CD8-positive, alpha-beta memory T cell (primary cell): ENCODE results near the gene SMYD1. TPM values are rescaled to one million over a fixed set of nuclear protein-coding genes. Genes with fewer than 3 reads are reported as not detected.
A peak's percentile ranks its signal among the peaks of the same experiment; 100 is the strongest.

ENCODE experiments used
- CTCF ChIA-PET: fragments of 350-600 bp; sonication (Branson Sonifier 250); formaldehyde crosslinking; loops from one replicate; lab custom pipeline; 2021; ENCODE audit warnings: antibody characterized with exemption; lab: Charles Lee
- POLR2A ChIA-PET: fragments of 350-600 bp; sonication (Branson Sonifier 250); formaldehyde crosslinking; loops from one replicate; lab custom pipeline; 2021; ENCODE audit warnings: antibody characterized with exemption; lab: Charles Lee
- DNase-seq, 5 donors: peaks; one replicate each; pipeline versions ENCODE4 v3.0.0 to v3.0.0-alpha.2; 2020 to 2022; ENCODE audit warnings: mixed read lengths in 1 of 5
- H3K27ac ChIP-seq: one replicate; pipeline ENCODE4 v1.7.0; 2013; ENCODE audit warnings: low read depth, mild to moderate bottlenecking, low read length, moderate library complexity
- H3K27me3 ChIP-seq: 2 replicates; pipeline ENCODE4 v1.7.0; 2013; ENCODE audit warnings: low read length, mild to moderate bottlenecking; ENCODE audit not compliant: insufficient read depth, poor library complexity, severe bottlenecking
- H3K36me3 ChIP-seq: 2 replicates; pipeline ENCODE4 v1.7.0; 2013; ENCODE audit warnings: mild to moderate bottlenecking, low read length, moderate library complexity; ENCODE audit not compliant: insufficient read depth
- H3K4me1 ChIP-seq: 2 replicates; pipeline ENCODE4 v1.7.0; 2013; ENCODE audit warnings: mild to moderate bottlenecking, low read length, moderate library complexity; ENCODE audit not compliant: insufficient read depth
- H3K4me3 ChIP-seq: 2 replicates; pipeline ENCODE4 v1.7.0; 2013; ENCODE audit warnings: mild to moderate bottlenecking, low read length
- H3K9me3 ChIP-seq: 2 replicates; pipeline ENCODE4 v1.7.0; 2013; ENCODE audit warnings: mild to moderate bottlenecking, low read length
- H3K27ac Mint-ChIP-seq, 8 donors: one replicate each; pipeline ENCODE4 v1.8.0; 2020 to 2021; ENCODE audit warnings: mixed read lengths in 8 of 8, mild to moderate bottlenecking in 6 of 8, inconsistent platforms in 3 of 8, moderate library complexity in 3 of 8
- H3K27me3 Mint-ChIP-seq, 2 donors: one replicate each; pipeline ENCODE4 v1.8.0; 2020 to 2021; ENCODE audit warnings: mixed read lengths in 2 of 2, mild to moderate bottlenecking in 1 of 2, moderate library complexity in 1 of 2
- H3K36me3 Mint-ChIP-seq, 3 donors: one replicate each; pipeline ENCODE4 v1.8.0; 2020 to 2021; ENCODE audit warnings: mixed read lengths in 3 of 3, inconsistent platforms in 1 of 3, mild to moderate bottlenecking in 1 of 3
- H3K4me1 Mint-ChIP-seq, 3 donors: one replicate each; pipeline ENCODE4 v1.8.0; 2020 to 2021; ENCODE audit warnings: mixed read lengths in 3 of 3, inconsistent platforms in 1 of 3, mild to moderate bottlenecking in 1 of 3
- H3K4me3 Mint-ChIP-seq, 7 donors: one replicate each; pipeline ENCODE4 v1.8.0; 2020 to 2021; ENCODE audit warnings: mixed read lengths in 7 of 7, mild to moderate bottlenecking in 6 of 7, moderate library complexity in 4 of 7, inconsistent platforms in 2 of 7
- H3K9me3 Mint-ChIP-seq, 5 donors: one replicate each; pipeline ENCODE4 v1.8.0; 2020 to 2022; ENCODE audit warnings: mixed read lengths in 5 of 5, mild to moderate bottlenecking in 3 of 5, moderate library complexity in 2 of 5, inconsistent platforms in 1 of 5
- polyA plus RNA-seq: library from polyadenylated mRNA; unstranded; fragments of 300-500 nt; fragmentation: Illumina TruSeq; gene quantifications from one replicate; pipeline ENCODE4 v1.2.3, GENCODE V29; 2021
- total RNA-seq, 2 experiments: library from RNA; stranded (reverse); gene quantifications; one replicate each; pipeline ENCODE4 v1.2.3, GENCODE V29; 2021

SMYD1 gene
- total and polyA plus RNA-seq, 3 experiments from 2014 or later, result not detected

DNA sequence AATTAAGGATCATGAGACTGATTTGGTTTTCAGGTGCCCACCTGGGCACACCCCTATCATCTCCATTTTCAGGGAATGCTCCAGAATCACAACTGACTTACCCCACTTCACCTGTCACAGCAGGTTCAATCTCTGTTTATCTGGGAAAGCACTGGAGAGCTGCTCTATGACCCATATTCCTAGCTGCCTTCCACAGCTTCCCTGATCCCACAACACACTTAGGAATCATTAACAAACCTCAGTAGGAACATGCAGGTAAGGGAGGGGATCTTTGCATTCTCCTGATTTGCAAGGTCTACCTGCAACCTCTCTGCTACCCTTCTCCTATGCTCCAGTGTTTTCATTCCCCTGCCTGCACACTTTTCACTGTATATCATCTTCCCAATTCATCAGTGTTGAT lies 79.0 kb downstream of the SMYD1 start:
- peaks cover 26 to 54% of the 10 kb centered on the region in 2 donors for H3K27me3 Mint-ChIP-seq
- no peaks in the 10 kb centered on the region for H3K36me3 ChIP-seq
- H3K4me3 ChIP-seq, result no peak overlapping the region
- CTCF ChIA-PET, result interaction anchor here (1.5 kb wide), 1 partner anchor 13 kb away, joined by 5 read pairs; no protein-coding TSS in a partner anchor
- peaks cover 19 to 28% (median 23%) of the 10 kb centered on the region in 5 donors for H3K9me3 Mint-ChIP-seq
- H3K27me3 ChIP-seq, result peaks cover 4% of the 10 kb centered on the region
- no peaks in the 10 kb centered on the region for H3K4me1 Mint-ChIP-seq
- peaks cover 7% of the 10 kb centered on the region for H3K9me3 ChIP-seq
- no peak overlapping the region for H3K27ac Mint-ChIP-seq
- no peak for DNase-seq
- POLR2A ChIA-PET, result no interaction called here
- H3K4me1 ChIP-seq, result no peaks in the 10 kb centered on the region
- H3K27ac ChIP-seq, result no peak overlapping the region
- no peak overlapping the region for H3K4me3 Mint-ChIP-seq
- H3K36me3 Mint-ChIP-seq, result peaks cover 0 to 7% (median 0%) of the 10 kb centered on the region in 3 donors

DNA sequence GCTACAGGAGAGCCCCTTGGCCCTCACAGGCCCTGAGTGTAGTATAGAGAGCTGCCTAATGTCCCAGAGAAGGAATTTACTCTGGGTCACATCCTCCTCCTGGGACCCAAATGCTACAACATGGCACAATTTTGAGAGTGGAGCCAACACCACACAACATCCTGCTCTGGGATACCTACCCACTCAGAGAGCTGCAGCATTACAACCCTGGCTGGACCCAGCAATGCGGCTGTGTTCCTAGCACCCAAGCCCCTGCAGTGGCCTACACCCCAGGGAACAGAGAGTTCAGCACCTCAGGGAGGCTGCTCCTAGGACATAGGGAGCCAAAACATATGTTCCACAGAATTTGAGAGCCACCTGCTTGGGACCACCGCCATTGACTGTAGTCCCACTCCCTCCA lies 79.5 kb downstream of the SMYD1 start:
- Mint-ChIP-seq H3K27me3 (peaks cover 29 to 52% of the 10 kb centered on the region in 2 donors), H3K27ac (no peak overlapping the region), H3K36me3 (peaks cover 0 to 7% (median 0%) of the 10 kb centered on the region in 3 donors), H3K4me1 (no peaks in the 10 kb centered on the region), H3K9me3 (peaks cover 18 to 25% (median 23%) of the 10 kb centered on the region in 5 donors), H3K4me3 (no peak overlapping the region)
- peaks cover 4% of the 10 kb centered on the region for H3K27me3 ChIP-seq
- H3K27ac ChIP-seq, result no peak overlapping the region
- ChIA-PET CTCF (interaction anchor here (1.5 kb wide), 1 partner anchor 13 kb away, joined by 5 read pairs; no protein-coding TSS in a partner anchor), POLR2A (no interaction called here)
- H3K9me3 ChIP-seq, result peaks cover 7% of the 10 kb centered on the region
- H3K4me3 ChIP-seq, result no peak overlapping the region
- no peaks in the 10 kb centered on the region for H3K36me3 ChIP-seq
- DNase-seq, result no peak
- no peaks in the 10 kb centered on the region for H3K4me1 ChIP-seq

DNA sequence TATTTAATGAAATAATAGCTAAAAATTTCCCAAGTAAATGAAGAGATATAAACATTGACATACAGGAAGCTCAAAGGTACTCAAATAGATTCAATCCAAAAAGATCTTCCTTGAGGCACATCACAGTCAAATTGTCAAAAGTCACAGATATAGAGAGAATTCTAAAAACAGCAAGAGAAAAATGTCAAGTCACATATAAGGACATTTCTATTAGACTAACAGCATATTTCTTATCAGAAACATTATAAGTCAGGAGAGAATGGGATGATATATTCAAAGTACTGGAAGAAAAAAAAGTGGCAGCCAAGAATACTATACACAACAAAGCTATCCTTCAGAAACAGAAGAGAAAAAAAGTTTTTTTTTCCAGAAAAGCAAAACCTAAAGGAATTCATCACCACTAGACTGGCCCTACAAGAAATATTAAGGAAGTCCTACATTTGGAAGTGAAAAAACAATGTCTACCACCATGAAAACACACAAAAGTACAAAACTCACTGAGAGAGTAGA lies 81.4 kb downstream of the SMYD1 start:
- Mint-ChIP-seq H3K27me3 (peaks cover 28 to 46% of the 10 kb centered on the region in 2 donors), H3K27ac (no peak overlapping the region), H3K9me3 (peaks cover 30 to 37% (median 32%) of the 10 kb centered on the region in 5 donors), H3K4me3 (no peak overlapping the region), H3K4me1 (no peaks in the 10 kb centered on the region), H3K36me3 (peaks cover 0 to 7% (median 0%) of the 10 kb centered on the region in 3 donors)
- Histone ChIP-seq H3K27ac (no peak overlapping the region), H3K36me3 (no peaks in the 10 kb centered on the region), H3K4me1 (no peaks in the 10 kb centered on the region), H3K9me3 (peaks cover 7% of the 10 kb centered on the region), H3K27me3 (peaks cover 4% of the 10 kb centered on the region), H3K4me3 (no peak overlapping the region)
- ChIA-PET CTCF (no interaction called here), POLR2A (no interaction called here)
- no peak for DNase-seq

DNA sequence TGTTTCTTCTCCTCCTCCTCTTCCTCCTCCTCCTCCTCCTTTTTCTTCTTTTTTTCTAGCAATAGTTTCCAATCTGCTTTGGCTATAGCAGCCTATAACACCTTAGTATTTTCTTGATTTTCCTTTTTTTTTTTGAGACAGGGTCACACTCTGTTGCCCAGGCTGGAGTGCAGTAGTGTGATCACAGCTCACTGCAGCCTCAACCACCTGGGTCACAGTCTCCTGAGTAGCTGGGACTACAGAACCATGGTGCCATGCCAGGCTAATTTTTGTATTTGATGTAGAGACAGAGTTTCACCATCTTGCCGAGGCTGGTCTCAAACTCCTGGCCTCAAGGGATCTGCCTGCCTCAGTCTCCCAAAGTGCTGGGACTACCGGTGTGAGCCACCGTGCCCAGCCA lies 91.9 kb downstream of the SMYD1 start:
- Mint-ChIP-seq H3K4me1 (no peaks in the 10 kb centered on the region), H3K27me3 (peaks cover 2 to 4% of the 10 kb centered on the region in 2 donors), H3K36me3 (no peaks in the 10 kb centered on the region), H3K4me3 (no peak overlapping the region), H3K27ac (no peak overlapping the region), H3K9me3 (no peaks in the 10 kb centered on the region)
- Histone ChIP-seq H3K27ac (no peak overlapping the region), H3K4me3 (no peak overlapping the region), H3K27me3 (no peaks in the 10 kb centered on the region), H3K9me3 (no peaks in the 10 kb centered on the region), H3K36me3 (no peaks in the 10 kb centered on the region), H3K4me1 (no peaks in the 10 kb centered on the region)
- ChIA-PET CTCF (interaction anchor here (1.3 to 3.9 kb wide), 7 partner anchors 7 to 99 kb away, joined by 4 to 34 read pairs (median 5); no protein-coding TSS in a partner anchor), POLR2A (no interaction called here)
- DNase-seq, result no peak

DNA sequence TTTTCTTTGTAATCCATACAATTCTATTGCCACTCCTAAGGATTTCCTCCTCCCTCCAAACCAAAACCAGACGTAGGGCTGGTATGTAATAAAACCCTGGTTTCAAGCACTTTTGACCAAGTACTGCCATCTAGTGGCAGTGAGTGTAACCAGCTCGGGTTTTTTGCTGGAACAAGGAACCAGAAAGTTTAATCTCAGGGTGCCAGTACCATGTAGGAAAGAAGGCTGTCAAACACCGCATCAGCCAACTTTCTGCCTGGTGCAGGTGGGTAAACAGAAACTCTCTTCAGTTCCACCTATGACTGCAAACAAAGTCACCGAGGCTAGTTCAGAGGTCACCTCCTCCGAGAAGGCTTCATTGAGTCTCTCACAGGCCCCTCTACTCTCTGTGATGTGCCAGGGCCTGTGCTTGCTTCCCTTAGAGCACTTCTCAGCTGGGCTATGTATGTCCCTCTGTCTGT lies 92.4 kb downstream of the SMYD1 start:
- H3K36me3 Mint-ChIP-seq, result no peaks in the 10 kb centered on the region
- no peak overlapping the region for H3K4me3 ChIP-seq
- ChIA-PET POLR2A (no interaction called here), CTCF (interaction anchor here (1.3 to 3.9 kb wide), 7 partner anchors 8 to 99 kb away, joined by 4 to 34 read pairs (median 5); no protein-coding TSS in a partner anchor)
- H3K27ac ChIP-seq, result no peak overlapping the region
- no peak overlapping the region for H3K4me3 Mint-ChIP-seq
- H3K36me3 ChIP-seq, result no peaks in the 10 kb centered on the region
- H3K9me3 Mint-ChIP-seq, result no peaks in the 10 kb centered on the region
- no peak overlapping the region for H3K27ac Mint-ChIP-seq
- H3K4me1 Mint-ChIP-seq, result no peaks in the 10 kb centered on the region
- H3K27me3 Mint-ChIP-seq, result peaks cover 2 to 4% of the 10 kb centered on the region in 2 donors
- H3K4me1 ChIP-seq, result no peaks in the 10 kb centered on the region
- H3K27me3 ChIP-seq, result no peaks in the 10 kb centered on the region
- peak; percentile 5 to 70 (median 37) for DNase-seq
- H3K9me3 ChIP-seq, result no peaks in the 10 kb centered on the region

DNA sequence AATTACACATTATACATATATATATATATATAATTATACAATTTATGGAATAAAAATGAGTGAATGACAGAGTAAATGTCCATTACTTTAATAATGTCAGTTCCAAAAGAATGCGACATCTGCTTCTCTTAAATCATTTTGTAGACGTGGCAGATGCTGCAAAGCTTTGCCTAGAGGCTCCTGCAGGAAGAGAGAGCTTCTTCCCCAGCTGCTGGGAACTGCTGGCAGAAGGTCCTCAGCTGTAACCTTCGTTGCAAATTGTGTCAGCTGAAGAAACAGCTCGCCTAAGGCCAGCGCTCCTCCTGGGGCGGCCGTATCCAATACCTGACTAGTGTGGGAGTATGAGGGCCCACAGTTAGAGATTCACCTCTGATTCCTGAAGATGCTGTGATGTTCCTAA lies 92.9 kb downstream of the SMYD1 start:
- Histone ChIP-seq H3K4me3 (no peak overlapping the region), H3K36me3 (no peaks in the 10 kb centered on the region), H3K9me3 (no peaks in the 10 kb centered on the region), H3K27ac (no peak overlapping the region), H3K4me1 (no peaks in the 10 kb centered on the region), H3K27me3 (no peaks in the 10 kb centered on the region)
- CTCF ChIA-PET, result interaction anchor here (1.3 to 3.9 kb wide), 7 partner anchors 8 to 100 kb away, joined by 4 to 34 read pairs (median 5); no protein-coding TSS in a partner anchor
- DNase-seq, result no peak
- Mint-ChIP-seq H3K9me3 (no peaks in the 10 kb centered on the region), H3K27me3 (peaks cover 2 to 4% of the 10 kb centered on the region in 2 donors), H3K36me3 (no peaks in the 10 kb centered on the region), H3K27ac (no peak overlapping the region), H3K4me1 (no peaks in the 10 kb centered on the region), H3K4me3 (no peak overlapping the region)
- POLR2A ChIA-PET, result no interaction called here

DNA sequence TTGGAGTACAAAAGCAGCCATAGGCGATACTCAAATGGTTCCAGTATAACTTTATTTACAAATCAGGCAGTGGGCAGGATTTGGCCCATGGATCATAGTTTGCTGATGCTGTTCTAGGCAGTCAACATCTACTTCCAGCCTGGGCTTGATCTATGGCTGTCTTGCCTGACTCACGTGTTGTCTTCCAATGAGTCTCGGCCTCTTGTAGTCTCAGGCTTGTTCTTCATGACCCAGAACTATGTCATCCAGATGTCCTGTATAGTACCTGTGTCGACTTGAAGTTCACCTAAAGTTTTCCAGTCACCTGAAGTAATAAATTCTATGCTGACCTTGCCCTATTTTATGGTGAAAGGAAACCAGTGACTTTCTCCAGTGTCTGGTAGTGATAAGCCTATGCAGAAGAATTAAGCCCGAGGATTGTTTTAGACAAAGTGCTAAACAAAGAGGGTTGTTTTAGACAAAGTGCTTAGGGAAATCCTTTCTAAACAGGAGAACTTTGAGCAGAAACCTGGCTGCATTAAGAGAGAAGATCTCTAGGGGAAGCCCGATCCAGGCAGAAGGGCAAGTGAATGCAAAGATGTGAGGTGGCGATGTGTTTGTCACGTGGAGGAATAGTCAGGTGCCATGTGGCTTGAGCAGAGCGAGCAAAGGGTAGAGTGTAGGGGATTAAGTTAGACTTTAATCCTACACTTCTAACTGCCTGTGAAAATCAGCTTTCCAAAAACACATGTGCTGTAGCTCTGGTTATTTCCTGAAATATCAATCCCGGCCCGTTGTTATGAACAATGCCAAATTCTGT lies 94.0 kb downstream of the SMYD1 start:
- Histone ChIP-seq H3K4me1 (no peaks in the 10 kb centered on the region), H3K27ac (no peak overlapping the region), H3K4me3 (no peak overlapping the region), H3K9me3 (no peaks in the 10 kb centered on the region), H3K27me3 (no peaks in the 10 kb centered on the region), H3K36me3 (no peaks in the 10 kb centered on the region)
- Mint-ChIP-seq H3K36me3 (no peaks in the 10 kb centered on the region), H3K4me3 (no peak overlapping the region), H3K27me3 (peaks cover 2 to 4% of the 10 kb centered on the region in 2 donors), H3K27ac (no peak overlapping the region), H3K9me3 (no peaks in the 10 kb centered on the region), H3K4me1 (no peaks in the 10 kb centered on the region)
- POLR2A ChIA-PET, result no interaction called here
- CTCF ChIA-PET, result interaction anchor here (3.9 kb wide), 1 partner anchor 101 kb away, joined by 34 read pairs; no protein-coding TSS in a partner anchor
- no peak for DNase-seq
